Psoas muscle (tissue), 8 donors: ENCODE data around the gene IGFBP6. TPM values are rescaled to one million over a fixed set of nuclear protein-coding genes. Genes with fewer than 3 reads are reported as not detected.

Experiments
- ATAC-seq, 4 donors: fragments of 200-7000 bp; cut with Tn5 transposase; one replicate each; pipeline ENCODE4 v1.9.1; 2020; ENCODE audit warnings: moderate library complexity in 3 of 4, mild to moderate bottlenecking in 2 of 4
- DNase-seq, 2 donors: peaks; one replicate each; pipeline ENCODE4 v3.0.0-alpha.2; 2020
- H3K27ac ChIP-seq: fragments of 200-600 bp; one replicate; pipeline ENCODE4 v1.8.0; 2022
- H3K27me3 ChIP-seq, 3 donors: fragments of 200-600 bp in 1 of 3; one replicate each; pipeline versions ENCODE4 v1.6.1 to v1.8.0; 2013 to 2022; ENCODE audit warnings: low read length in 2 of 3, mild to moderate bottlenecking in 2 of 3, moderate library complexity in 1 of 3; ENCODE audit not compliant: insufficient read depth in 3 of 3
- H3K36me3 ChIP-seq, 2 donors: fragments of 200-600 bp in 1 of 2; one replicate each; pipeline versions ENCODE4 v1.6.1 to v1.8.0; 2013 to 2022; ENCODE audit warnings: low read depth in 1 of 2, mild to moderate bottlenecking in 1 of 2, moderate library complexity in 1 of 2; ENCODE audit not compliant: insufficient read depth in 1 of 2
- H3K4me1 ChIP-seq: fragments of 200-600 bp; one replicate; pipeline ENCODE4 v1.8.0; 2022
- H3K4me3 ChIP-seq: fragments of 200-600 bp; one replicate; pipeline ENCODE4 v1.8.0; 2022; ENCODE audit warnings: mild to moderate bottlenecking
- H3K9me3 ChIP-seq: fragments of 200-600 bp; one replicate; pipeline ENCODE4 v1.8.0; 2022
- CTCF ChIP-seq: fragments of 200-600 bp; IDR thresholded peaks from one replicate; pipeline ENCODE4 v1.8.0; 2022; ENCODE audit warnings: antibody characterized with exemption
- WGBS, 3 donors: extraction: QIAGEN DNeasy Blood & Tissue Kit; methylation state at CpG; one replicate each; pipeline versions ENCODE4 v1.1.6 to v1.1.7; 2013; 5-methylcytosine and 5-hydroxymethylcytosine counted together
- intact Hi-C, 2 donors: fragments of 100-400 bp; cut with DNase I; formaldehyde crosslinking; loops; one replicate each; pipeline versions ENCODE4 v1.11.0 to v1.14.2; 2022
- polyA plus RNA-seq, 3 donors: library from polyadenylated mRNA; stranded (reverse); fragments of 200-250 nt; gene quantifications; one replicate each; pipeline ENCODE4 v1.2.3, GENCODE V29; 2013
- total RNA-seq, 4 donors: library from RNA; stranded (reverse); fragmentation: NEBNext Ultra II Directional in 2 of 4; extraction: Animal tissue kit (Norgen Biotek cat#: 25700) in 2 of 4; gene quantifications; one replicate each; pipeline versions ENCODE4 v1.2.1 to v1.2.4, GENCODE V29; 2021 to 2023
- donor health status: healthy with polysubstance abuse.
- donor health status: DM: no; HTN: no; CAD: no; lungs with moderate emphysema.
- donor health status: Bipolar disorder and iron deficiency.
- donor health status: healthy.
- donor health status: DM: yes; HTN: yes; CAD: no.
- donor health status: DM: no; HTN: no; CAD: no.
- donor health status: DM: no; HTN: no; CAD: no.
- donor health status: DM: yes; HTN: yes; CAD: no.

Gene IGFBP6
- total and polyA plus RNA-seq, 7 donors: 6.4 to 27.0 (median 21.3) TPM

- TF ChIP-seq CTCF: no peak
- no peak for DNase-seq
- Histone ChIP-seq H3K4me1 (no peaks in the 10 kb centered on the region), H3K4me3 (no peak overlapping the region), H3K36me3 (no peaks in the 10 kb centered on the region), H3K27me3 (no peaks in the 10 kb centered on the region), H3K27ac (no peak overlapping the region), H3K9me3 (no peaks in the 10 kb centered on the region)
- intact Hi-C loops: no loop called here
- 81 to 91% (median 87%) methylated on average over 4 of the region's 4 CpGs for WGBS, 3 donors
- ATAC-seq: no peak
Observed at GRCh38 chr12:53143355-53143754, 45.9 kb downstream of the IGFBP6 start.

- Histone ChIP-seq H3K27me3 (no peaks in the 10 kb centered on the region), H3K4me1 (no peaks in the 10 kb centered on the region), H3K36me3 (no peaks in the 10 kb centered on the region), H3K9me3 (no peaks in the 10 kb centered on the region), H3K4me3 (no peak overlapping the region), H3K27ac (no peak overlapping the region)
- WGBS, 3 donors: 86 to 94% (median 89%) methylated on average over 5 of the region's 5 CpGs
- intact Hi-C loops: no loop called here
- no peak for ATAC-seq
- TF ChIP-seq CTCF: no peak
- DNase-seq: no peak
Observed at GRCh38 chr12:53145383-53146260, 48.2 kb downstream of the IGFBP6 start.

- no peaks in the 10 kb centered on the region for H3K4me1 ChIP-seq
- no peak for ATAC-seq
Observed at GRCh38 chr12:53147181-53147580, 49.7 kb downstream of the IGFBP6 start.

GRCh38 chr12:53147653-53148052 lies 50.2 kb downstream of the IGFBP6 start:
- TF ChIP-seq CTCF: no peak
- intact Hi-C loops: no loop called here
- 91 to 95% (median 93%) methylated on average over 15 of the region's 15 CpGs for WGBS, 3 donors
- DNase-seq (no peak), ATAC-seq (no peak)
- Histone ChIP-seq H3K27ac (no peak overlapping the region), H3K4me1 (no peaks in the 10 kb centered on the region), H3K9me3 (no peaks in the 10 kb centered on the region), H3K4me3 (no peak overlapping the region), H3K27me3 (no peaks in the 10 kb centered on the region), H3K36me3 (no peaks in the 10 kb centered on the region)

More at GRCh38 chr12:53147181-53147580, 49.7 kb downstream of the IGFBP6 start:
- H3K27me3 ChIP-seq: no peaks in the 10 kb centered on the region
- no peaks in the 10 kb centered on the region for H3K9me3 ChIP-seq
- 89 to 91% (median 90%) methylated on average over 5 of the region's 5 CpGs for WGBS, 3 donors
- no peaks in the 10 kb centered on the region for H3K36me3 ChIP-seq
- no peak for DNase-seq
- H3K27ac ChIP-seq: no peak overlapping the region
- no peak overlapping the region for H3K4me3 ChIP-seq
- no peak for TF ChIP-seq CTCF
- intact Hi-C loops: no loop called here

- Histone ChIP-seq H3K36me3 (peaks cover 0 to 4% of the 10 kb centered on the region in 2 donors), H3K4me3 (no peak overlapping the region), H3K9me3 (no peaks in the 10 kb centered on the region), H3K27ac (no peak overlapping the region), H3K27me3 (no peaks in the 10 kb centered on the region), H3K4me1 (no peaks in the 10 kb centered on the region)
- WGBS, 3 donors: 85 to 87% (median 86%) methylated on average over 6 of the region's 6 CpGs
- DNase-seq: no peak
- no peak for ATAC-seq
- intact Hi-C loops: no loop called here
- TF ChIP-seq CTCF: no peak
Observed at GRCh38 chr12:53151039-53151438, 53.6 kb downstream of the IGFBP6 start.
